Measurements from ENCODE around the gene DCAF6. TPM values are rescaled to one million over a fixed set of nuclear protein-coding genes. Genes with fewer than 3 reads are reported as not detected.
"Not testable (repeated sequence)": the region's sequence is repeated elsewhere in the genome, so short reads cannot be mapped to it uniquely, and the experiment has no call there.

DCAF6 gene
- total RNA-seq, 1 experiment from 2014 or later, result 31.9 TPM

- H3K36me3 ChIP-seq (ENCODE audit: insufficient read depth, low read length, poor library complexity, severe bottlenecking), result no peaks in the 10 kb centered on the region
- no TSS peak for BruUV-seq (replicated peaks)
- no peaks in the 10 kb centered on the region for H3K9me3 ChIP-seq (ENCODE audit: low read depth, low read length, poor library complexity, severe bottlenecking)
- intact Hi-C loops (cut with micrococcal nuclease; ENCODE audit: unreplicated experiment), result no loop called here
- H3K27ac ChIP-seq (ENCODE audit: low read depth, low read length, poor library complexity, severe bottlenecking), result no peak overlapping the region
- H3K27me3 ChIP-seq (replicated peaks; ENCODE audit: insufficient read depth, low read depth, low read length, poor library complexity), result no peaks in the 10 kb centered on the region
- H3K4me3 ChIP-seq (ENCODE audit: low read depth, low read length, poor library complexity, severe bottlenecking), result no peak overlapping the region
- TF ChIP-seq, protein P1, sequence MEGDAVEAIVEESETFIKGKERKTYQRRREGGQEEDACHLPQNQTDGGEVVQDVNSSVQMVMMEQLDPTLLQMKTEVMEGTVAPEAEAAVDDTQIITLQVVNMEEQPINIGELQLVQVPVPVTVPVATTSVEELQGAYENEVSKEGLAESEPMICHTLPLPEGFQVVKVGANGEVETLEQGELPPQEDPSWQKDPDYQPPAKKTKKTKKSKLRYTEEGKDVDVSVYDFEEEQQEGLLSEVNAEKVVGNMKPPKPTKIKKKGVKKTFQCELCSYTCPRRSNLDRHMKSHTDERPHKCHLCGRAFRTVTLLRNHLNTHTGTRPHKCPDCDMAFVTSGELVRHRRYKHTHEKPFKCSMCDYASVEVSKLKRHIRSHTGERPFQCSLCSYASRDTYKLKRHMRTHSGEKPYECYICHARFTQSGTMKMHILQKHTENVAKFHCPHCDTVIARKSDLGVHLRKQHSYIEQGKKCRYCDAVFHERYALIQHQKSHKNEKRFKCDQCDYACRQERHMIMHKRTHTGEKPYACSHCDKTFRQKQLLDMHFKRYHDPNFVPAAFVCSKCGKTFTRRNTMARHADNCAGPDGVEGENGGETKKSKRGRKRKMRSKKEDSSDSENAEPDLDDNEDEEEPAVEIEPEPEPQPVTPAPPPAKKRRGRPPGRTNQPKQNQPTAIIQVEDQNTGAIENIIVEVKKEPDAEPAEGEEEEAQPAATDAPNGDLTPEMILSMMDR (conservative IDR thresholded peaks at IDR 0.05; ENCODE audit: low read depth, low read length), result no peak
- no peak for TF ChIP-seq EZH2 (IDR thresholded peaks at IDR 0.05; ENCODE audit: borderline replicate concordance, low read depth, low read length, poor library complexity, severe bottlenecking)
- ChIA-PET POLR2A (ENCODE audit: low non-redundant PET) (no interaction called here), CTCF (no interaction called here)
- no peak for DNase-seq (ENCODE audit: low spot score)
- H3K4me1 ChIP-seq (ENCODE audit: insufficient read depth, low read length, poor library complexity, severe bottlenecking), result peaks cover 7% of the 10 kb centered on the region
Measured at GRCh38 chr1:168053681-168054080, 117.2 kb downstream of the DCAF6 start.

DNA sequence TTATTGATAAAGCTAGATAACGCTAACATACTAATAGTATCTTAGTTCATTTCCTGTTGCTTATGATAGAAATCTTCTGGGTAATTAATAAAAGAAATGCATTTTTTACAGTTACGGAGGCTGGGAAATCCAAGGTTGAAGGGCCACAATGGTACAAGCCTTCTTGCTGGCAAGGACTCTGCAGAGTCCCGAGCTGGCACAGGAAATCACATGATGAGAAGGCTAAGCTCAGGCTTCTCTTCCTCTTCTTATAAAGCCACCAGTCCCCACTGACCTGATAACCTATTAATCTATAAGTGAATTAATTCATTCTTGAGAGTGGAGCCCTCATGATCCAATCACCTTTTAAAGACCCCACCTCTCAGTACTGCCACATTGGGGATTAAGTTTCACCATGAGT lies 117.6 kb downstream of the DCAF6 start:
- DNase-seq (ENCODE audit: low spot score), result no peak
- Histone ChIP-seq H3K27ac (ENCODE audit: low read depth, low read length, poor library complexity, severe bottlenecking) (no peak overlapping the region), H3K9me3 (ENCODE audit: low read depth, low read length, poor library complexity, severe bottlenecking) (no peaks in the 10 kb centered on the region), H3K4me3 (ENCODE audit: low read depth, low read length, poor library complexity, severe bottlenecking) (no peak overlapping the region), H3K36me3 (ENCODE audit: insufficient read depth, low read length, poor library complexity, severe bottlenecking) (no peaks in the 10 kb centered on the region), H3K4me1 (ENCODE audit: insufficient read depth, low read length, poor library complexity, severe bottlenecking) (peaks cover 7% of the 10 kb centered on the region), H3K27me3 (replicated peaks; ENCODE audit: insufficient read depth, low read depth, low read length, poor library complexity) (no peaks in the 10 kb centered on the region)
- ChIA-PET POLR2A (ENCODE audit: low non-redundant PET) (no interaction called here), CTCF (no interaction called here)
- BruUV-seq (replicated peaks), result no TSS peak
- TF ChIP-seq EZH2 (IDR thresholded peaks at IDR 0.05; ENCODE audit: borderline replicate concordance, low read depth, low read length, poor library complexity, severe bottlenecking), result no peak
- TF ChIP-seq, protein P1 (conservative IDR thresholded peaks at IDR 0.05; ENCODE audit: low read depth, low read length), result no peak
- intact Hi-C loops (cut with micrococcal nuclease; ENCODE audit: unreplicated experiment), result no loop called here

GRCh38 chr1:168056152-168056551 lies 119.7 kb downstream of the DCAF6 start:
- DNase-seq (ENCODE audit: low spot score); H3K9me3 ChIP-seq (ENCODE audit: low read depth, low read length, poor library complexity, severe bottlenecking); CTCF ChIA-PET; H3K4me3 ChIP-seq (ENCODE audit: low read depth, low read length, poor library complexity, severe bottlenecking); BruUV-seq (replicated peaks); H3K36me3 ChIP-seq (ENCODE audit: insufficient read depth, low read length, poor library complexity, severe bottlenecking); intact Hi-C loops (cut with micrococcal nuclease; ENCODE audit: unreplicated experiment); H3K27me3 ChIP-seq (replicated peaks; ENCODE audit: insufficient read depth, low read depth, low read length, poor library complexity); H3K27ac ChIP-seq (ENCODE audit: low read depth, low read length, poor library complexity, severe bottlenecking); H3K4me1 ChIP-seq (ENCODE audit: insufficient read depth, low read length, poor library complexity, severe bottlenecking); POLR2A ChIA-PET (ENCODE audit: low non-redundant PET): not testable (repeated sequence)

GRCh38 chr1:168057355-168057754 lies 120.9 kb downstream of the DCAF6 start:
- no peak for DNase-seq (ENCODE audit: low spot score)
- intact Hi-C loops (cut with micrococcal nuclease; ENCODE audit: unreplicated experiment), result no loop called here
- Histone ChIP-seq H3K36me3 (ENCODE audit: insufficient read depth, low read length, poor library complexity, severe bottlenecking) (no peaks in the 10 kb centered on the region), H3K4me3 (ENCODE audit: low read depth, low read length, poor library complexity, severe bottlenecking) (no peak overlapping the region), H3K27me3 (replicated peaks; ENCODE audit: insufficient read depth, low read depth, low read length, poor library complexity) (no peaks in the 10 kb centered on the region), H3K27ac (ENCODE audit: low read depth, low read length, poor library complexity, severe bottlenecking) (no peak overlapping the region), H3K4me1 (ENCODE audit: insufficient read depth, low read length, poor library complexity, severe bottlenecking) (no peaks in the 10 kb centered on the region), H3K9me3 (ENCODE audit: low read depth, low read length, poor library complexity, severe bottlenecking) (no peaks in the 10 kb centered on the region)
- ChIA-PET POLR2A (ENCODE audit: low non-redundant PET) (no interaction called here), CTCF (no interaction called here)
- TF ChIP-seq EZH2 (IDR thresholded peaks at IDR 0.05; ENCODE audit: borderline replicate concordance, low read depth, low read length, poor library complexity, severe bottlenecking), result no peak
- TF ChIP-seq, protein P1 (conservative IDR thresholded peaks at IDR 0.05; ENCODE audit: low read depth, low read length), result no peak
- BruUV-seq (replicated peaks), result no TSS peak
